Body of pancreas (tissue), 4 donors: ENCODE results near the gene MVD.

ENCODE experiments used
- CTCF ChIP-seq, 7 experiments: fragments of 450-650 bp in 4 of 7; fragments of 200-600 bp in 3 of 7; sonication (generic) in 3 of 7; IDR thresholded peaks; one replicate each; pipeline ENCODE4 v1.5.1; 2016 to 2019; ENCODE audit warnings: antibody characterized with exemption in 7 of 7
- POLR2A ChIP-seq, 3 donors: fragments of 450-650 bp; IDR thresholded peaks; one replicate each; pipeline ENCODE4 v1.6.1; 2016; ENCODE audit warnings: antibody characterized with exemption in 3 of 3, mild to moderate bottlenecking in 2 of 3

GRCh38 chr16:88698646-88699045 is 35.8 kb upstream of the MVD start:
- TF ChIP-seq POLR2A (IDR thresholded peaks at IDR 0.05) (no peak), CTCF (IDR thresholded peaks at IDR 0.05) (no peak)
